HG03575 (cell line): ENCODE data around the gene BLM.
A peak's percentile ranks its signal among the peaks of the same experiment; 100 is the strongest.
"Not testable (repeated sequence)": the region's sequence is repeated elsewhere in the genome, so short reads cannot be mapped to it uniquely, and the experiment has no call there.

Experiments
- ATAC-seq: cut with Tn5 transposase; IDR thresholded peaks from one replicate; pipeline ENCODE4 v1.9.1; 2021; ENCODE audit not compliant: unreplicated experiment, insufficient number of reproducible peaks, low FRiP score; ENCODE audit errors: extremely low read depth

BLM gene

DNA sequence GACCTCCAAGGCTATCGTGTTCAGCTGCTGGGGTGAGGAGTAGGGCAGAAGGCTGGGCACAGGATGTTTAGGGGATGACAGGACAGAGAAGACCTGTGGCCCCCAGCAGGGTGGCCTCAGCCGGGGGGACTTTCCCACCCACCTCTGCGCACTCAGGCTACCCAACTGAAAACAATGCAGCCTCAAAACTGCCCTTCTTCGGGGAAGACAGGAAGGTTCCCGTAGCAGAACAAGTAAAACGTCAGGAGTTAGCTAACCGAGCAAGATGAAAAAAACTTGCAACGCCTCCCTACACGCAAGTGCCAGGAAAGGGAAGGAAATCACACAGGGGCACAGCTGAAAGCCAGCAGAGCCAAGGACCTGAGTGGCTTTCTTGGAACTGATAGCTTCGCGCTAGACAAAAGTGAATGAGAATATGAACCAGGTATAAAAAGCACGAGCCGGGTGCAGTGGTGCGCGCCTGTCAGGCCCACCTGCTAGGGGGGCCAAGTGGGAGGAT is 112.8 kb downstream of the BLM start:
- no peak for ATAC-seq

DNA sequence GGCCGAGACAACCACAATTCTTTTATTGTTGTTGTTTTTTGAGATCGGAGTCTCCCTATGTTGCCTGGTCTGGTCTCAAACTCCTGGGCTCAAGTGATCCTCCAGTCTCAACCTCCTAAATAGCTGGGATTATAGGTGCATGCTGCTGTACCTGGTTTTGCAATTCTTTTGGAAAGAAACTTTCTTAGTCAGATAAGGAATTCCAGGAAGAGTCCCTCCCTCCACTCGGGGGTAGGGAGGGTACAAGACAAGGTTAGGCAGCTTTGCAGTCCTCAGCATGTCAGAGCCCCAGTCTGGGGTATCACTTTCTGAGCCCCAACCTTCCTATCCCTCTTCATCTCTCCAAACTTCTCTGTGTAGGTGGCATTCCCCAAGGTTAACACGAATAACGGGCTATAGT is 117.5 kb downstream of the BLM start:
- no peak for ATAC-seq

DNA sequence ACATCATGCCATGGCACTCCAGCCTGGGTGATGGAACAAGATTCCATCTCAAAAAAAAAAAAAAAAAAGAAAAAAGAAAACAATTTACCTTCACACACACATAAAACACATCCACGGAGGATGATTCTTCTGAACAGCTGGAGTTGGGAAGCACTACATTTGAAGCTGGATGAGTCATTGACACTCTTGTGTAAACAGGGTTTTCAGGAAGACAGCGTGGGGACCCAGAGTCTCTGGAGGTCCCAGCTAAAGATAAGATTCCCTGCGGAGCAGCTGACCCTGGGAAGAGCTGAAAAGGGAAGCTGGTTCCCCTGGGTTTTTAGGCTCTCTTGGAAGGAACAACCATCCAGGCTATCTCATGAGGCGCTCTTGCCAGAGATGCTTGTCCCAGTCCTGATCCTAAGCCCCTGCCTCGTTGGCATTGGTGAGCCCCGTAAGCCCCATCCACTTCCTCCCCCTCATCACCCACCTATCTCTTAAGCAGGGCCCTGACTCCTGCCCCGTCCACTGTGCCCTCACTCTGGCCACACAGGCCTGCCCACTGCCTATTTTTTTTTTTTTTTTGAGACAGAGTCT is 119.2 kb downstream of the BLM start:
- no peak for ATAC-seq

DNA sequence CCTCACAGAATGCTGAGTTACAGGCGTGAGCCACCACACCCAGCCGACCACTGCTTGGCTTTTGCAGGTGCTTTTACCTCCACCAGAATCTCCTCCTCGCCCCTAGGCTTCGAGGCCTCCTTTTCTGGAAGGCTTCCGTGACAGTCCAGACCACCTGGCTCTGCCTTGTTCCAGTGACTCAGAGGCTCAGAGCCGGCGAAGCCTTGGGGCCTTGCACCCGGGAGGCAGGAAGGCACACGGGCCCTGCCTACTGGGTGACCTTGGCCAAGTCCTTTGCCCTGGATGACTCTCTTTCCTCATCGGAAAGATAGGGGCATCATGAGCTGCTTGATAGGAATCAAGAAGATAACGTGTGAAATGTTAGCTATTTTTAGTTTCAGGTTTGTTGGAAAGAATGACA is 119.9 kb downstream of the BLM start:
- no peak for ATAC-seq

DNA sequence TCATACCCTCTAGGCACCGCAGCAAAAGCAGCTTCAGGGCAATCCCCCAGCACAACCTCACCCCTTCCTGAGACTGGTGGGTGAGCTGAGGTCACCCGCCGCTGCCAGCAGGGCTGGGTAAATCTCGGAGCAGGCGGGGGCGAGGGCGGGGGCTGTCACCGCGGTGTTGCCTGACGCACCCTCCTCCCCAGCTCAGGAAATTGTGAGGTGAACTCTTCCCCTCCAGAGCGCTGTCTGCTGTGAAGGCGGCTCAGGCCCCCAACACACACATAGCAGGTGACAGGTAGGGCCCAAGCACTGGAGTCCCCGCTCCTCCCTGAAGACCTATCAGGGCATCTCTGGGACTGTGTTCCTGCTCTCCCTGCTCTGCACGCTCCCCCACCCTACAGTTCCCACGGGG is 121.0 kb downstream of the BLM start:
- no peak for ATAC-seq

DNA sequence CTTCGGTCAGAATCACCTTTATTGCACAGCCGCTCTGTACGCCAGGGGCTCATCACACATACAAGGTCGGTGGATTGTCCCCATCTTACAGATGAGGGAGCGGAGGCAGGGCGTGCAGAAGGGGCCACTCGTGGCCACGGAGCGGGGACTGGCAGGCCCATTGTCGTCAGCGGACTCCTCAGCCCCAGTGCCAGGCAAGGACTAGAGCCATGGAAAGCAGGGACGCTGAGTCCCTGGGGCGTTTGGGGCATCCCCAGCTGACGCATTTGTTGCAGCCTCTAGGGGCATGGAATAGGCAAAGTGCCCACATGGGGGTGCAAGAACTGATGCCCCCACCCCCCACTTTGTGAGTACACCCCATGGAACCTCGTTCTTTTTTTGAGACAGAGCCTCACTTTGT is 121.4 kb downstream of the BLM start:
- no peak for ATAC-seq

DNA sequence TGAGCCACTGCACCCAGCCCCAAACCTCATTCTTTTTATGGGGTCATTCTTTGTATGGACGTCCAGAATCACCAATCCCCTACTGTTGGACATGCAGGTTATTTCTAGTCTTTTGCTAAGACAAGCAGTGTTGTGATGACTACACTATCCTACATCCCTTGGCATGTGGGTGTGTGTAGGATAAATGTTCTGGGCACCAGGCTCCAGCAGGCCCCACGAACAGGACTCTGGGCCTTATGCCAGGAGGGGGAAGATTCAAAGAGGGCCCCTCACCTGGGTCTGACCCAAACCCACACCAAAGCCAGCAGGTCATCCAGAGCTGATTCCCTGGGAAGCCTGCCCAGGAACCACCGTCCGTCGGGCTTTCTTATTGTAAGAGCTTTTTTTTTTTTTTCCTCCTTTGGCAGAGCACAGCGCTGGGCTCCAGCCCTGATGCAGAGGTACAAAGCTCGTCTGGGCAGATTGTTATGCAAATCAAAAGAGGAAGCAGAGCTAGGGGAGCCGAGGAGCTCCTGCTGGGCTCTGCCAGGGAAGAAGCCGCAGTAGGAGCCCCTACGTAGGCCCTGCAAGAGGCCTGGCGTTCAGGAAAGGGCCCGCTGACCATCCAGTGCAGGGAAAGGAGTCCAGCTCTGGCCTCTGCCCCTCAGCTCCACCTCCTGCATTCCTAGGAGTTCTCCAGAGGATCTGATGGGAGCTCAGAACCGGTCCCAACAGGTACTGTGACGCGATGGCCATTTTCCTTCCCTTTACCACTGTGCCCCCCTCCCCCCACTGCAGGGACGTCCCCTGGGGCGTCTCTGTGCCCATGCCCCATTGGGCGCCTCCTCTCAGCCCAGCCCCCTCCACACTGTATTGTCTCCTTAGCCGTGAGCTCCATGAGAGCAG is 122.3 kb downstream of the BLM start:
- no peak for ATAC-seq

DNA sequence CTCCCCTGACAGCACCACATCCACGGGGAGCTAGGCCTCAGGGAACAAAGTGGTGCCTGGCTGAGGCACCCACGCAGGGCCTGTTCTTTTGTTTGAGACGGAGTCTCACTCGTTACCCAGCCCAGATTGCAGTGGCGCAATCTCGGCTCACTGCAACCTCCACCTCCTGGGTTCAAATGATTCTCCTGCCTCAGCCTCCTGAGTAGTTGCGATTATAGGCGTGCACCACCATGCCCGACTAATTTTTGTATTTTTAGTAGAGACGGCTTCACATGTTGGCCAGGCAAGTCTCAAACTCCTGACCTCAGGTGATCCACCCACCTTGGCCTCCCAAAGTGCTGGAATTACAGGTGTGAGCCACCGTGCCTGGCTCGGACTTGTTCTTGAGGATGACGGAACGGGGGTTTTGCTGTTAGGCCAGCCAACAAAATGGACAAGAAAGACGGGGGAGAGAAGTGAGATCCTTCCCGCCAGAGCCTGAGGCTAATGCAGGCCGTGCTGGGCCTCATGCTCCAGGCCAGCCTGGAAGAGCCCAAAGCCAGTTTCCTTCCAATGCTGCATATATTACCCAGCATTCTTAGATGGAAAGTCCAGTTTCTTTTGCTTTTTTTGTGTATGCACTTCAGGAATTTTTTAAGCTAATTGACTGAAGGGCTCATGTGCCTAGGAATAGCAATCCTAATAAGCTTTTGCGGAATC is 123.2 kb downstream of the BLM start:
- ATAC-seq: no peak

DNA sequence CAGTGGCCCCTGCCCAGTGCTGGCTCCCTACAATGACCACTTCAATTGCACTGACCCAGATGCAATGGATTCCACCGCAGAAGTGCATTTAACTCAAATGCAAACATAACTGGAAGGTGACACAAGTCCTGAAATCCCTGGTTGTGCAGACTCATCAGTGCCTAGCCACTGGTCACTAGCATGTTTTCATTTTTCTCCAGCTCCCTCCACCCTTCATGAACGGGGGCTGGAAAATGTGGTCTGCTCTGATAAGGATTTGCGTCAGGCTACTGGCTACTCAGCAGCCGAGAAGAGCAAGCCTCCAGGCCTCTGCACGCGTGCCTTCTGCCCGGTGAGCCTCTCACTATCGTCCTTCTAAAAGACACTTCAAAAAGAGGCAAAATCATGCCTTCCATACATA is 123.8 kb downstream of the BLM start:
- ATAC-seq: no peak

DNA sequence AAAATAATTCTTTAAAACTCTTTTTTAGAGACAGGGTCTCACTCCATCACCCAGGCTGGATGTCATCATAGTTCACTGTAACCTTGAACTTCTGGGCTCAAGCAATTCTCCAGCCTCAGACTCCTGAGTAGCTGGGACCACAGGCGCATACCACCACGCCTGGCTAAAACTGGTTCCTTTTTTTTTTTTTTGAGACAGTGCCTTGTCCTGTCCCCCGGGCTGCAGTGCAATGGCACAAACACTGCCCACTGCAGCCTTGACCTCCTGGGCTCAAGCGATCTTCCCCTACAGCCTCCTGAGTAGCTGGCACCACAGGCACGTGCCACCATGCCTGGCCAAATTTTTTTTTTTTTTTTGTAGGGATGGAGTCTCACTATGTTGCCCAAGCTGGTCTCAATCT is 127.5 kb downstream of the BLM start:
- peak; percentile 12 for ATAC-seq

DNA sequence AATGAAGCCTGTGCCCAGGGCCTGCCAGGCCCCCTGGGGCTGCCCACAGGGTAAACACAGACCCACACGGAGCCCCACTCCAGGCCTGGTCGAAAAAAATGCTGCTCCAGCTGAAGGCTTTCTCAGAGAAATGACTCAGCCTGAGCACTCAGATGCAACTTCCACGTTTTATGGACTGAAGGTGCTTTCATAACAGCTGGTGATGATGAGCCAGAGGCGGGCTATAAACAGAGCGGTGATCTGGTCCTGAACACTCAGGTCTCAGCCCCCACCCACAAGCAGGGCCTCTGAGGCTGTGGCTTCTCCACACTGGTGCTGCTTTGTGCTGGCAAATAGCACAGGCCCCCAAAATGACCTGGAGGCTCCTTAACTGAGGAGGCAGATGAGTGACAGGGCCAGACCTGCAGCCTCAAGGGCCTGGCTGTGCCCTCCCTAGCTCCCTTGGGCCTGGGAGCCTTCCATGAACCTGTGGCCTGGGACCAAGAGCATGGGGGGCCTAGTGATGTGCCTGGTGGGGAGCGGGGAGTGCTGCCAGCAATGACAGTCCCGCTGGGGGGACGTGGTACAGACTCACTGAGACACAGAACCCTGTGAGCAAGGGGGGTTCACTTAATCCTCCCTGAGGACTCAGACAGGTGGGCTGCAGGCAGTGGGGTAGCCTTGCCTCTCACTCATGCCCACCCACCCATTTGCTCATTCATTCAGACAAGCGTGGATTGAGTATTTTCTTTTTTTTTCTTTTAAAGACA is 128.2 kb downstream of the BLM start:
- ATAC-seq: peak; percentile 62

DNA sequence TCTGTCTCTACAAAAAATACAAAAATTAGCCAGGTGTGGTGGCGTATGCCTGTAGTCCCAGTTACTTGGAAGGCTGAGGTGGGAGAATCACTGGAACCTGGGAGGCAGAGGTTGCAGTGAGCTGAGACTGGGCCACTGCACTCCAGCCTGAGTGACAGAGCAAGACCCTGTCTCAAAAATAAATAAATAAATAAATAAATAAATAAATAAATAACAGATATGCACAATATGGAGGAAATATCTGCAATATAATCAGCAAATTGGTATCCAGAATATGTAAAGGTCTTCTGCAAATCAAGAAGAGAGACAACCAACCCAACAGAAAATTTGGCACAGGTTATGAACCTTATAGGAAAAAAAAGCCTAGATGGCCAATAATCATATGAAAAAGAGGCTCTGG is 132.3 kb downstream of the BLM start:
- not testable (repeated sequence) for ATAC-seq

DNA sequence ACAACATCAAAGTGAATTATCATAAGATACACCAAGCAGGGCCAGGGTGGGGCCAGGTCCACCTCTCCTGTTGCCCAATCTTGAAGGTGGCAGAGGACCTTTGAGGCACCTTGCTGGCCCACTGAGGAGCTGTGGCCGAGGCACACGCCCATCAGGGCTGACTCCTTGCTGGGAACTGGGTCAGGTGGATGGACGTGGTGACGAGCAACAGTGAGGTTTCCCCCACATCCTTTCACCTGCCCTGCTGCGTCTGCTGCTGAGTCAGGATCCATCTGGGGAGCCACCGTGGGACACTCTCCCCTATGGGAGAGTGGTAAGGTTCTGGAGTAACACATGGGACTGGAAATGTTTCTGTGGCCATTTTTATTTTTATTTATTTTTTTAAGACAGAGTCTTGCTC is 134.0 kb downstream of the BLM start:
- ATAC-seq: no peak

DNA sequence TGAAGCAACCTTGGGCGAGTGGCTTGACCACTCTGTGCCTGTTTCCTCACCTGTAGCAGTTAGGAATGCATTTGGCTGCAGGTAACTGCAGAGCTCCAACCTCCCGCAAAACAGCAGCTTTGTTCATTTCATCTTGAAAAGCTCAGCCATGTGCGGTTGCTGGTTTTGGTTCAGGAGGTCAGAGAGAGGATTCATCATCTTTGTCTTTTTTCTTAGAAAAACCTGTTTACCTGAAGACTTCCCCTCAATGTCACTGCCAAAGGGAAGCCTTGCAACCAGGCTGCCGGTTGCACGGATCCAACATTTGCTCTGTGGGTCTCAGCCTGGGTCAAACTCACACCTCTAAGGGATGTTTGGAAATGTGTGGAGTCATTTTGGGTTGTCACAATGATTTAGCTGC is 134.8 kb downstream of the BLM start:
- ATAC-seq: no peak

DNA sequence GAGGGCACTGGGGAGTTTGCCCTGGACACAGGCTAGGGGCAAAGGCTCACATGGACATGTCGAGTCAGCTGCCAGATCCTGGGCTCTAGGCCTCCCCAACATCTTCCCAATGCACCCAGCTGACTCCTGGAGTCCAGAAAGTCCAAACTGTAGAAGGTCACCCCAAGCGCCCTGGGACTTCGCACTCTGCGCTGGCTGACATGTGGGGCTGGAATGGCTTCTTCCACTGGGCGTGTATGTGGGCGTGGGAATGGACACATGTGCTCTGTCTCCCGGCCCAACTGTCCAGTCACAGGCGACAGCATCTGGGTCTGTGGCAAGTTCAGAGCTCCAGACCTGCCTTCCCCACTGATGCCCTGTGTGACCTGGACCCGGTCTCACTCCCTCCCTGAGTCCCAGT is 138.0 kb downstream of the BLM start:
- no peak for ATAC-seq

DNA sequence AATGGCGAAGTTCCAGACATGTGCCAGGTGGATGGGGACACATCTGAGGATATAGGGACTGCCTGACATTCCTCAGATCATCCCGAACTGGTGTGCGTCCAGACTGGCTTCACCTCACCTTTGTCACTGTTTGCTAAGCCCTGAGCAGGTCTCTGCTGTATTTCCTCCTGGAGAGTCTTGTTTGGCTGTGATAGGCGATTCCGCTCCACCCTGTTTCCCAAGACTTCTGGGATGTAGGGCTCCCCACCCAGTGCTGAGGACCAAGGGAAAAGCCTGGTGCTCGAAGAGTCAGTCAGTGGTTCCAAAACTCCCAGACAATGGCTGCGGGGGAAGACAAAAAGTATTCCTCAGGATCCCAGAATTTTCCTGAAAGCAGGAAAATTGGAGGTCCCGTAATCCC is 140.2 kb downstream of the BLM start:
- ATAC-seq: no peak

DNA sequence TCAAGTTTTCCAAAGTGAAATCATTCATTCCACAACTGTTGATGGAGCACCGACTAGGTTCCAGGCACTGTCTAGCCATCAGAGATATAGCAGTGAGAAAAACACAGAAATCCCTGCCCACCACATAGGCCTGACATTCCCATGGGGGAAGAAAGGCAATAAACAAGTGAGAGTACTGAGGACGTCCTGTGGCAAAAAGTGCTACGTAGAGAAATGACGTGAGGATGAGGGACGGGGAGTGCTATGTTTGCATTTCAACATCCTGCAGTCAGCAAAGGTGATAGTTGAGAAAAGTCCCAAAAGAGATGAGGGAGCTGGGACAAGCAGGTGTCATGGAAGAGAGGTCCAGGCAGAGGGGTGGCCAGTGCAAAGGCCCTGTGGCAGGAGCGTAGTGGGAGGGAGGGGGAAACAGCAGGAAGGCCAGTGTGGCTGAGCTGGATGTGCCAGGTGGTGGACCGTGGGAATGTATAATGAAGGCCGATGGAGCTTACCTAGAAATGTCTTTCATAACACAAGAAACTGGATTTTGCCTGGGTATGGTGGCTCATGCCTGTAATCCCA is 140.8 kb downstream of the BLM start:
- no peak for ATAC-seq

DNA sequence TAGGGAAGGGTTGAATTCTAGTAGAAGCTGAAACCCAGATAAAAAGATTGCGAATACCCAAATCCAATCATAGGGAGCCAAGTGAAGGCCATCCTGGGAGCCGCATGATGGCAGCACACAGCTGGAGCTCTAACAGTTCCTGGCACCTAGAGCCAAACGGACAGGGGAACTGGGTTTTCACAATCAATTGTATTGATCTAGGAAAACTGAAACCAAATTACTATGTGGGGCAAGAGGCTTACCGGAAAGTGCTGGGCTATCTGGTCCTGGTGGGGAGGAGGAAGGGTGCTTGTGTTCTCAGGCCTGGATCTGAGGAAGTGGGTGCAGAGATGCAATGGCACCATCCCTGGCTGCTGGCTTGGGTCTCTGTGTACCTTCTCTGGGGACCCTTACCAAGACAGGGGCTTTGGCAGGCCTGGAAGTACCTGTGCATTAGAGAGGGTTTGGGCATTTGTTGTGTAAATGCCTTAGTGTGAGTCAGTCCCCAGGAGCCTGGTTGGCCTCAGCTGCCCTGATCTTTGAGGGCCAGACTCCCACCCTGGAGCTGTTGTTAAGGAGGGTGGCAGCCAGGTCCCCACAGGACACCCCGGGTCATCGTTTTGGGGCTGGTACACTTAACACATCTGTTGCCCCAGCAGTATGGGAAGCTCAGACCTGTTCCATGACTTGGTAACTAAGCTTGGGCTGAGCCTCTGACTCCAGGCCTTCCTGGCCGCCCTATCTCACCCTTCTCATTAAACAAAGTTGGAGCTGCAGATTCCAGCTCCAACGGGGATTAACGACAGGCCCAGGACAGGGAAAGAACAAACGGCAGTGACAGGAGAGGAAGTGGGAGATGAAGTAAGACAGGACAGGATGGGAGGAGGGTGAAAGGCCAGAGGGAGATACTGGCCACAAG is 142.3 kb downstream of the BLM start:
- ATAC-seq: no peak
